Upper lobe of left lung (tissue), 6 donors: ENCODE data around the gene MT1E. TPM values are rescaled to one million over a fixed set of nuclear protein-coding genes. Genes with fewer than 3 reads are reported as not detected.

Experiments
- ATAC-seq, 2 donors: fragments of 200-7000 bp; cut with Tn5 transposase; one replicate each; pipeline ENCODE4 v1.9.1; 2022; ENCODE audit warnings: mild to moderate bottlenecking in 2 of 2, moderate library complexity in 2 of 2; ENCODE audit not compliant: low FRiP score in 2 of 2
- DNase-seq, 2 donors: peaks; one replicate each; pipeline ENCODE4 v3.0.0-alpha.2; 2019 to 2020
- H3K27ac ChIP-seq, 4 donors: fragments of 200-600 bp; sonication (generic); one replicate each; pipeline ENCODE4 v1.5.1; 2016 to 2019
- H3K27me3 ChIP-seq, 4 donors: fragments of 200-600 bp; sonication (generic); one replicate each; pipeline ENCODE4 v1.5.1; 2017 to 2019
- H3K36me3 ChIP-seq, 4 donors: fragments of 200-600 bp; sonication (generic); one replicate each; pipeline ENCODE4 v1.5.1; 2016 to 2019
- H3K4me1 ChIP-seq, 4 donors: fragments of 200-600 bp; sonication (generic); one replicate each; pipeline ENCODE4 v1.5.1; 2018 to 2019
- H3K4me3 ChIP-seq, 4 donors: fragments of 200-600 bp; sonication (generic); one replicate each; pipeline ENCODE4 v1.5.1; 2017 to 2019; ENCODE audit warnings: mild to moderate bottlenecking in 2 of 4, moderate library complexity in 1 of 4
- H3K9me3 ChIP-seq, 4 donors: fragments of 200-600 bp; sonication (generic); one replicate each; pipeline ENCODE4 v1.5.1; 2018 to 2019
- EP300 ChIP-seq, 4 donors: sonication (generic); formaldehyde crosslinking; IDR thresholded peaks; one replicate each; pipeline ENCODE4 v1.5.1; 2017; ENCODE audit warnings: antibody characterized with exemption in 4 of 4, control low read depth in 2 of 4
- POLR2A ChIP-seq, 4 donors: fragments of 450-650 bp; IDR thresholded peaks; one replicate each; pipeline ENCODE4 v1.5.1; 2016 to 2017; ENCODE audit warnings: antibody characterized with exemption in 4 of 4, mild to moderate bottlenecking in 2 of 4
- POLR2AphosphoS5 ChIP-seq, 2 donors: sonication (generic); formaldehyde crosslinking; IDR thresholded peaks; one replicate each; pipeline ENCODE4 v1.5.1; 2017; ENCODE audit warnings: antibody characterized with exemption in 2 of 2
- whole genome bisulfite sequencing, 2 donors: methylation state at CpG; one replicate each; pipeline ENCODE4 v1.1.5; 2017 to 2018; 5-methylcytosine and 5-hydroxymethylcytosine counted together
- total RNA-seq, 6 donors: library from RNA; depleted of rRNA in 4 of 6; stranded (reverse); fragments of >200 nt in 4 of 6; gene quantifications; one replicate each; pipeline versions ENCODE4 v1.1.0 to v1.2.1, GENCODE V29; 2016 to 2021
- TF ChIP-seq, protein P1 (sequence below), 6 experiments: fragments of 450-650 bp in 4 of 6; fragments of 200-600 bp in 2 of 6; sonication (generic) in 2 of 6; IDR thresholded peaks; one replicate each; pipeline ENCODE4 v1.5.1; 2016 to 2019; ENCODE audit warnings: antibody characterized with exemption in 6 of 6
- donor health status: DM: no; HTN: no; CAD: no; lungs with moderate emphysema.
- donor health status: DM: no; HTN: yes; CAD: no; lungs with severe emphysema.

MT1E gene
- total RNA-seq, 6 donors from 2014 or later: 72.3 to 546 (median 187) TPM

DNA sequence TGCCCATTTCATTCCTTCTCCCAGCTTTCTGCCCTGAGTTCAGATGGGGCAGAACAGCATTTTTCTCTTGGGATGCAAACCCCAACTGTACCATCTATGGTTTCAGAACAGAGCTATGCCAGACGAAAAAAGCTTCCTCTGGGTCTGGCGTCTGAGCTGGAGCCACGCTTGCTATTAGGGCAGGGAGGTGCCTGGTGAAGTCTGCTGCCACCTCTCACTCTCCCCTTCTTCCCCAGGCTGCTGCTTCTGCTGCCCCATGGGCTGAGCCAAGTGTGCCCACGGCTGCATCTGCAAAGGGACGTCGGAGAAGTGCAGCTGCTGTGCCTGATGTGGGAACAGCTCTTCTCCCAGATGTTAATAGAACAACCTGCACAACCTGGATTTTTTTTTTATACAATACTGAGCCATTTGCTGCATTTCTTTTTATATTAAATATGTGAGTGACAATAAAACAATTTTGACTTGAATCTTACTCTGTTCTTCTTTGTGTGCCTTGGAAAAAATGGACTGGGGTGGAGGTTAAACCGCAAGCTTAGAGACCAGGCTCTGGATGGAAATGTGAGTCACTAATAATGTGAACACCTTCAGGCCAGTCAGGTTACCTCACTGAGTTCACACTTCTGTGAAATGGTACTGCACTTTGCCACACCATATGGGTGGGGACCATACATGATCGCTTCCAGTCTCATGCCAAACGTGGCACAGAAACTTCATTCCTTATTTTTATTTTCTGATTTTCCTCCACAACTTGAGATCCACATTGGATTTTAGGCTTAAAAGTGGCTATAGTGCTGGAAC is 11.2 kb downstream of the MT1E start:
- Histone ChIP-seq H3K36me3 (no peaks in the 10 kb centered on the region), H3K4me3 (no peak overlapping the region), H3K27me3 (peaks cover 0 to 18% (median 5%) of the 10 kb centered on the region in 4 donors), H3K4me1 (peaks cover 16 to 44% (median 27%) of the 10 kb centered on the region in 4 donors), H3K9me3 (no peaks in the 10 kb centered on the region), H3K27ac (no peak overlapping the region)
- TF ChIP-seq, protein P1, sequence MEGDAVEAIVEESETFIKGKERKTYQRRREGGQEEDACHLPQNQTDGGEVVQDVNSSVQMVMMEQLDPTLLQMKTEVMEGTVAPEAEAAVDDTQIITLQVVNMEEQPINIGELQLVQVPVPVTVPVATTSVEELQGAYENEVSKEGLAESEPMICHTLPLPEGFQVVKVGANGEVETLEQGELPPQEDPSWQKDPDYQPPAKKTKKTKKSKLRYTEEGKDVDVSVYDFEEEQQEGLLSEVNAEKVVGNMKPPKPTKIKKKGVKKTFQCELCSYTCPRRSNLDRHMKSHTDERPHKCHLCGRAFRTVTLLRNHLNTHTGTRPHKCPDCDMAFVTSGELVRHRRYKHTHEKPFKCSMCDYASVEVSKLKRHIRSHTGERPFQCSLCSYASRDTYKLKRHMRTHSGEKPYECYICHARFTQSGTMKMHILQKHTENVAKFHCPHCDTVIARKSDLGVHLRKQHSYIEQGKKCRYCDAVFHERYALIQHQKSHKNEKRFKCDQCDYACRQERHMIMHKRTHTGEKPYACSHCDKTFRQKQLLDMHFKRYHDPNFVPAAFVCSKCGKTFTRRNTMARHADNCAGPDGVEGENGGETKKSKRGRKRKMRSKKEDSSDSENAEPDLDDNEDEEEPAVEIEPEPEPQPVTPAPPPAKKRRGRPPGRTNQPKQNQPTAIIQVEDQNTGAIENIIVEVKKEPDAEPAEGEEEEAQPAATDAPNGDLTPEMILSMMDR (IDR thresholded peaks at IDR 0.05): no peak
- TF ChIP-seq POLR2AphosphoS5 (IDR thresholded peaks at IDR 0.05) (no peak), EP300 (IDR thresholded peaks at IDR 0.05) (no peak), POLR2A (IDR thresholded peaks at IDR 0.05) (no peak)
- 56 to 64% methylated on average over 9 of the region's 9 CpGs for WGBS, 2 donors
- ATAC-seq (no peak), DNase-seq (no peak)

DNA sequence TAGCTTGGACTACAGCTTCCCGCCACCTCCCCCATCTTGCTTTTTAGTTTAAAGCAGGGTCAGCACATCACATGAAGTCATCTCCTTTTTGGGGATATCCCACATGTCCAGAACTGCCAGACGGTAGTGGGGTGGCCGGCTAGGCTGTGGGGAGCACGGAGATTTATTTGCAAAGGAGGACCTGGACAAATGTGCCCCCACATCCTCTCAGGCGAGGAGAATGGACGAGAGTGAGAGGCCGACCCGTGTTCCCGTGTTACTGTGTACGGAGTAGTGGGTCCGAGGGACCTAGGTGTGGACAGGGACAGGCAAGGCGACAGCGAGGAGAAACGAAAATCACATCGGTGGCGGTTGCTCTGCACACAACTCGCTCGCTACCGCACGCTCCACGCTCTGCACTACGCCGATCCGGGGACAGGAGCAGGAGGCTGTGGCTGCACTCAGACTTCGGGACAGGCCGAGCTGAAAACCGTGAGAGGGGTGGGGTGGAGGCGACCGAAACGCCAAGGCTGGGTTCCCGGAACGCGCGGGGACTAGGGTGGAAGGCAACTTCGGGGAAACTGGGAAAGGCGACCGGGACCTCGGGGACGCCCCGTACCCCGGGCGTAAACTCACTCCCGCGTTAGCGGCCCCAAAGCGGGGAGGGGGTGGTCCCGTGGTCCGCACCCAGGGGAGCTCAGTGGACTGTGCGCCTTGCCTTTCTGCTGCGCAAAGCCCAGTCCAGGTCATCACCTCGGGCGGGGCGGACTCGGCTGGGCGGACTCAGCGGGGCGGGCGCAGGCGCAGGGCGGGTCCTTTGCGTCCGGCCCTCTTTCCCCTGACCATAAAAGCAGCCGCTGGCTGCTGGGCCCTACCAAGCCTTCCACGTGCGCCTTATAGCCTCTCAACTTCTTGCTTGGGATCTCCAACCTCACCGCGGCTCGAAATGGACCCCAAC is 12.5 kb downstream of the MT1E start, which contains the start of gene MT1A:
Gene MT1A (plus strand): TSS at position 853 of the 937 bp plus-strand sequence. CDS start 73 bp downstream, at position 926.
- WGBS, 2 donors: 10 to 14% methylated on average over 42 to 43 of the region's 68 CpGs
- H3K4me1 ChIP-seq: peaks cover 22 to 37% (median 27%) of the 10 kb centered on the region in 4 donors
- ATAC-seq (peak; percentile 82 to 87), DNase-seq (peak; percentile 80 to 94)
- no peaks in the 10 kb centered on the region for H3K9me3 ChIP-seq
- H3K27me3 ChIP-seq: peaks cover 0 to 18% (median 4%) of the 10 kb centered on the region in 4 donors
- no peaks in the 10 kb centered on the region for H3K36me3 ChIP-seq
- H3K27ac ChIP-seq: peak within 1 kb of the TSS; percentile 36 to 80 (median 74)
- TF ChIP-seq, protein P1 (IDR thresholded peaks at IDR 0.05): peak in 1 of 6 experiments; percentile 6
- TF ChIP-seq POLR2A (IDR thresholded peaks at IDR 0.05): peak in 3 of 4 donors; percentile 36 to 70 (median 45)
- TF ChIP-seq EP300 (IDR thresholded peaks at IDR 0.05): peak; percentile 50 to 92 (median 74)
- peak; percentile 81 to 82 for TF ChIP-seq POLR2AphosphoS5 (IDR thresholded peaks at IDR 0.05)
- H3K4me3 ChIP-seq: peak within 1 kb of the TSS; percentile 25 to 55 (median 50)

DNA sequence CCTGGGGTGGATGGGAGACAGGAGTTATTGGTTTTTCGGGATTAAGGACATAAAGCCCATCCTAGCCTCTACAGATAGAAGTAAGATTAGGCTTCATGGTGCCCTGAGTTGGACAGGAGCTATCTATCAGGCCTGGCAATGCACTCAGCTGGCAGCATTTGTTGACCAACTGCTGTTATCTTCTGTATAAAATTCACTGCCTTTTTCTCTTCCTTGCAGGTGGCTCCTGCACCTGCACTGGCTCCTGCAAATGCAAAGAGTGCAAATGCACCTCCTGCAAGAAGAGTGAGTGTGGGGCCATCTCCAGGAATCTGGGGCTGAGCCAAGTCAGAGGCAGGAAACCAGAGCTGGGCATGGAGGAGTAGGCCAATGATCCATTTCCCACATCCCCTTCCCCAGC is 13.5 kb downstream of the MT1E start:
- no peaks in the 10 kb centered on the region for H3K36me3 ChIP-seq
- peaks cover 31 to 43% (median 37%) of the 10 kb centered on the region in 4 donors for H3K4me1 ChIP-seq
- peak overlapping the region in 1 of 4 donors; percentile 55 for H3K4me3 ChIP-seq
- H3K27me3 ChIP-seq: peaks cover 0 to 18% (median 4%) of the 10 kb centered on the region in 4 donors
- WGBS, 2 donors: 50 to 57% methylated on average over 1 of the region's 1 CpG
- no peaks in the 10 kb centered on the region for H3K9me3 ChIP-seq
- TF ChIP-seq EP300 (IDR thresholded peaks at IDR 0.05) (no peak), POLR2A (IDR thresholded peaks at IDR 0.05) (no peak), POLR2AphosphoS5 (IDR thresholded peaks at IDR 0.05) (no peak)
- TF ChIP-seq, protein P1 (IDR thresholded peaks at IDR 0.05): no peak
- H3K27ac ChIP-seq: peak overlapping the region in 2 of 4 donors; percentile 36 to 80
- ATAC-seq: no peak
- no peak for DNase-seq

DNA sequence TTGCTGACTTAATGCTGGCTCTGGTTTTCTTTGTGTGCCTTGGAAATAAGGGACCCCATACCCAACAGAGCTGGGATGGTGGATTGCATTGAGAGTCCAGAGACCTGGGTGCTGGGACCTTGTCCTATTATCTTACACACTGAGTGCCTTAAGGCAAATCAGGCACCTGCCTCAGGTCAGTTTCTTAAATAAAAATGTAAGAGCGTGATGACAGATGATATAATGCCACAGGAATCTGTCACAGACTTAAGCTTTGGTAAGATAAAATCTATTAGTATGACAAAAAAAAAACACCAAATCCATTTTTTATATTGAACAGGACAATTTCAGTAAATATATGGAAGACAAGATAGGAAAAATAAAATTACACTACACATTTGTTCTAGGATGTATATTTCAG is 14.5 kb downstream of the MT1E start:
- Histone ChIP-seq H3K36me3 (no peaks in the 10 kb centered on the region), H3K4me3 (no peak overlapping the region), H3K27me3 (peaks cover 0 to 16% (median 4%) of the 10 kb centered on the region in 4 donors), H3K9me3 (no peaks in the 10 kb centered on the region), H3K4me1 (peaks cover 29 to 42% (median 35%) of the 10 kb centered on the region in 4 donors), H3K27ac (no peak overlapping the region)
- ATAC-seq (no peak), DNase-seq (no peak)
- WGBS, 2 donors: 82 to 89% methylated on average over 1 of the region's 1 CpG
- no peak for TF ChIP-seq EP300 (IDR thresholded peaks at IDR 0.05)
- no peak for TF ChIP-seq POLR2A (IDR thresholded peaks at IDR 0.05)
- no peak for TF ChIP-seq POLR2AphosphoS5 (IDR thresholded peaks at IDR 0.05)
- TF ChIP-seq, protein P1 (IDR thresholded peaks at IDR 0.05): no peak
